Breast epithelium (tissue), 3 donors: ENCODE results near the gene PDGFRA.

Experiments used
- CTCF ChIP-seq, 3 donors: fragments of 450-650 bp; IDR thresholded peaks; one replicate each; pipeline ENCODE4 v1.5.1; 2016 to 2017; ENCODE audit warnings: antibody characterized with exemption in 3 of 3, mild to moderate bottlenecking in 3 of 3, moderate library complexity in 3 of 3
- POLR2A ChIP-seq: fragments of 450-650 bp; IDR thresholded peaks from one replicate; pipeline ENCODE4 v1.6.1; 2016; ENCODE audit warnings: antibody characterized with exemption, mild to moderate bottlenecking, moderate library complexity
- POLR2AphosphoS5 ChIP-seq, 3 donors: sonication (generic); formaldehyde crosslinking; IDR thresholded peaks; one replicate each; pipeline ENCODE4 v1.6.1; 2017; ENCODE audit warnings: antibody characterized with exemption in 3 of 3

- no peak for TF ChIP-seq POLR2A
- no peak for TF ChIP-seq CTCF (IDR thresholded peaks at IDR 0.05)
- no peak for TF ChIP-seq POLR2AphosphoS5 (IDR thresholded peaks at IDR 0.05)
Measured at GRCh38 chr4:54255881-54256280, 26.8 kb downstream of the PDGFRA start.
